Measurements from ENCODE around the gene SCN10A.
A peak's percentile ranks its signal among the peaks of the same experiment; 100 is the strongest.

SCN10A gene

GRCh38 chr3:38763569-38763968 is 52.4 kb downstream of the SCN10A start:
- DNase-seq = no peak

DNA sequence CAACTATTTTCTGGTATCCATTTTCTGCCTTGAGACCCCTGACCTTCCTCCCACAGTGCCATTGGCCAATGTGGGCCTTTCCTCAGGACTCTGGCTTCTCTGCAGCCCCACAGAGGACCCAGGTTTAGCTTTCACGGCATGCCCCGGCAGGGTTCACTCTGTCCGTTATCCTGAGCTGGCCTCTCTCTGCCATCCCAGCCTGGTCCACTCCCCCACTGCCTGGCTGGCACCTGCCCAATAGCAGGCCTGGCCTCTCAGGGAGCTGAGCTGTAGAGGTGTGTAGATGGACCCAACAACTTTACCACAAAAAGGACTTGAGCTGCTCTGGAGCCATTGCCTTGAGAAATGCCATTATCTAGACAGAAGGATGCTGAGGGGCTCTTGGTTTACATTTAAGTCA is 57.5 kb downstream of the SCN10A start:
- no peak for DNase-seq

DNA sequence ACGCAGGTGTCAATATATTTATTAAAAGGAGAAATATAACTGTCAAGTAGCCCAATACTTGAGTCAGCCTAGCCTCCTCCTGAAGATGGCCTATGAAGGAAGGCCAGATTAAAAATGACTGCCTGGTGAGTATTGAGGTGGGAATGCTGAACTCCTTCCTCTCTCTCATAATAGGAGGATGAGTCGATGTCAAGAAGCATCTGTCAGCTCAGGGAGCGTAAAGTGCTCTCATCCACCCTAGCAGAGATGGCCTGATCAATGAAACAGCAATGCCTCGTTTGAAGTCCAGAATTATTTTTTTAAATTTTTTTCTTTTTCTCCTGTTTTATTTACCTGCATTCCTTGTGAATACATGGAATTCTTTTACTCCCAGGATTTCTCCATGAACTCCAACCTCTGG is 58.3 kb downstream of the SCN10A start:
- DNase-seq = no peak

DNA sequence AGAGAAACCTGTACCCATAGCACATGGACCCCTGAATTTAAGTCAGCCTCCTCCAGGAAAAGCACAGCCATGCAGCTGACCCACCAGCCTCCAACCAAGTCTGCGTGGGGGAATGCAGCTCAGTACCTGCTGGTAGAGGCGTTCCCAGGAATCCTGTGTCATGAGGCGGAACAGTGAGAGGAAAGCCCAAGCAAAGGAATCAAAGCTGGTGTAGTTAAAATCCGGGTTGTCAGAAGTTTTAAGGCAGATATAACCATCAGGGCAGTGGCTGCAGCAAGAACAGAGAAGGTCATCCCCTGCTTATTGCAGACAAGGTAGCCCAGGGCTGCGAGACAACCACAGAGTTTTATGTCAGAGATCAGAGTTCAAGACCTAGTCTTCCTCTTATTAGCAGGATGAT is 59.1 kb downstream of the SCN10A start:
- no peak for DNase-seq

GRCh38 chr3:38755130-38755529 is 60.9 kb downstream of the SCN10A start:
- DNase-seq = no peak

DNA sequence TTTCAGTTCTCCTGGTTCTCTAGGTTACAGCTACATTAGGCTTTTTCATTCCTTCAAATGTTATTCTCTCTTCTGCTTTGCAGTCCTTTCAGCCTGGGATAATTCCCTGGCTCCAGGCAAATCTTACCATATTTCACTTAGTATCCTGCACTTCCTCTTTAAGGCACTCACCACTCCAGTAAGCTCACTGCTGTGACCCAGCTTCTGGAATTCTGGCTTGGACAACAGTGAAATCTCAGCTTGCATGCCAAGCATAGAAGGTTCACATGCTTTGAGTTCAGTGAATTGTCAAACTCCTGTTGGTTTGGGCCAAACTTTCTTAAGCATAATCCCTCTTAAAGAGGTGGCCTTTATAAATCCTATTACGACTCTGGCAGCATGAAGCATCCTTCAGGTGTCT is 69.4 kb downstream of the SCN10A start:
- no peak for DNase-seq

- no peak for DNase-seq
Measured at GRCh38 chr3:38743043-38743442, 73.0 kb downstream of the SCN10A start.

GRCh38 chr3:38742550-38742949 is 73.5 kb downstream of the SCN10A start:
- DNase-seq = no peak

GRCh38 chr3:38740537-38740936 is 75.5 kb downstream of the SCN10A start:
- no peak for DNase-seq

DNA sequence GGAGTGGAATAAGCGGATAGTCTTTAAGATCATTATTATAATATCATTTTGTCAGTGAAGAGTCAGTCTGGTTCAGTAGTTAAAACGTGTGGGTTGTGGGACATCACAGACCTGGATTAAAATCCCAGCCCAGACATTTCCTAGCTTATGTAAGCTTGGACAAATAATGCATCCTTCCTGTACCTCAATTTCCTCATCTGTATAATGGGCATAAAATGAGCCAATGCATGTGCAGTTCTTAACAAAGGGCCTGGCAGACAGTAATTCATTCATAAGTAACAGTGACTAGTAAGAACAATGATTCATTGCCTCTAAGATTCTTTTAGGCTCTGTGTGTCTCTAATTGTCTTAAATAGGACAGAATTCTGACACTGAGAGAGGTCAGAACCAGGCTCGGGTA is 76.1 kb downstream of the SCN10A start:
- no peak for DNase-seq

DNA sequence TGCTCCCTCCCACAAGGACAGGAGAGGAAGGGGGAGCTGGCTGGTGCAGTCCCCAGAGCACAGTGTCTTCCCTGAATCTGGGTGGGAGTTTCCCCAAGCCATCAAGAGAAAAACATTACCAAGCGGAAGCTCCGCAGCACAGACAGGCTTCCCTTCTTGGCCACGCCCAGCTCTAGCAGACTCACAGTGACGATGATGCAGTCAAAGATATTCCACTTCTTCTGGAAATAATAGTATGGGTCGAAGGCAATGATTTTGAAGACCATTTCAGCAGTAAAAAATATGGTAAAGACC is 76.7 kb downstream of the SCN10A start:
- DNase-seq = no peak

DNA sequence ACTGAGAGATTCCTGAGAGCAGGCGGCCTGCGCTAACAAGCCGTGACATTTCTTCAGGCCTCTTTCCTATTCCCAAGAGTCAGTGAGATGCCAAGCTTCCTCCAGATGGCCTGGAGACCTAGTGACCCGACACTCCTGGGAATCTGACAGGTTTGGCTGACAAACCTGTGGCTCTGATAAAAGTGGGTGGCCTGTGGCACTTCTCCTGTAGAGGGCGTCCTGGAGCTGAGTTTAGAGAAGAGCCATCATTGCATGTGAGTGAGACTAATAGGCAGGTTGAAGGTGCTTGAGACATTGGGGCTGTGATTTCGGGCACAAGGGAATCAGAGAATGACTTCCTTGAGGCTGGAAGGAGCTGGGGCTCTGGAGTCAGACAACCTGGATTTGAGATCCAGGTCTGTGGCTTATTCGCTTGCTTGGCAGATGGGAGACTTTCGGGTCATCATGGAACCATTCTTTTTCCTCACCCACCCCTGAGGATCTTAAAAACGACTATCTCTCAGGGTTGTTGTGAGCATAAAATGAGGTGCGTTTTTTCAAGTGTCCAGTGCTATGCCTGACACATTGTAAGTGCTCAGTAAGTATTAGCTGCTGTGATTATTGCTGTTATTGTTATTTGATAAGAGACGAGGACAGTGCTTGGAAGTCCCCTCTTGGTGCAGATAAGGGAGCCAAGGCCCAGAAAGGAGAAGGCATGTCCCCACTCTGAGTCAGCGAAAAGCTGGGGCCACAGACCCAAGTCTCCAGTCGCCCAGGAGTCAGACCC is 77.2 kb downstream of the SCN10A start:
- DNase-seq = peak; percentile 68

GRCh38 chr3:38731522-38731921 is 84.5 kb downstream of the SCN10A start:
- no peak for DNase-seq

DNA sequence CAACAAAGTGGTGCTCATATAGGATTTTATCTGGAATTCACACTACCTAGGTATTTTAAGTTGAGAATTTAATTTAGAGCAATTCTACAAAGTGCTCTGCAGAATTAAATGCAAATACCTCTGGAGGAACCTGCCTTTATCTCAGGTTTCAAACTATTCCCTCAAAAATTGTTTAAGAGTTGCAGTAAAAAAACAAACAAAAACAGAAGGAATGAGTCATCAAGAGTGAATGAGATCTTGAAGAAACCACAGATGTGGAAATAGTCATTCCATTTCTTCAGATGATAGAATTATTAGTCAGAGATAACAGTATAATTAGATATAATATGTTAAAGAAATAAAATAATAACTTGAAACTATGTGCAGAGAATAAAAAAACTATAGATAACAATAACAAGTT is 85.7 kb downstream of the SCN10A start:
- DNase-seq = no peak

GRCh38 chr3:38728008-38728407 is 88.0 kb downstream of the SCN10A start:
- no peak for DNase-seq

DNA sequence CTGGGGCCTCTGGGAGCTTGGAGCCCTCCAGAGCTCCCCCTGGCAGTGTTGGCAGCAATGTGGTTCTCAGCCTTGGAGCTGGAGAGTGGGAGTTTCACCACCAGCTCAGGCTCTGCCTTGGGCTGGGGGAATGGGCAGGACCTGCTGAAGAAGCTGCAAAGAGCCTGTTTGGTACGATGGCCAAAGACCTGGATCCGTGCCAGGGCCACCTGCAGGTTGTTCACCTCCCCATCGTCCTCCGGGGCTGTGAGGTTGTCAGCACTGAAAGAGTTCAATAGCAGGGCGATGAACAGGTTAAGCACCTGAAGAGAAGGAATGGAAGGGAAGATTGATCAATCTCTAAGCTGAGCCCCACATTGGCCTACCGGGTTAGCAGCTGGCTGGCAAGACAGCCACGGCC is 89.3 kb downstream of the SCN10A start:
- DNase-seq = no peak

GRCh38 chr3:38725726-38726419 is 90.1 kb downstream of the SCN10A start:
- peak; percentile 82 for DNase-seq

DNA sequence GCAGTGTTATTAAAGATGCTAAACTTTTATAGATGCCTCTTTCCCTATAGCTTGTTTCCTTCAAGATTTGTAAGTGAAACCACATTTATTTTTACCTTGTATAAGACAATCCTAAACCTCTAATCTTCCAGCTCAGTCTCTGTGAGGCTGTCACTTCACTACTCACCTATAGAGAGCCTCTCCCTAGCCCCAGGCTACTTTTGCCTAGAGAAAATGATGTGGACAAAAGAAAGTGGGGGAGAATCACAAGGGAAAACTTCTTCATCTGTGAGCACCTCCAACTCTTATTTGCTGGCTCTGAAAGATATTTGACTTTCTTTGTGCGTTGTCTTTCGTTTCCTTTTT is 91.7 kb downstream of the SCN10A start:
- no peak for DNase-seq

GRCh38 chr3:38723569-38724391 is 92.2 kb downstream of the SCN10A start:
- DNase-seq = peak; percentile 96

DNA sequence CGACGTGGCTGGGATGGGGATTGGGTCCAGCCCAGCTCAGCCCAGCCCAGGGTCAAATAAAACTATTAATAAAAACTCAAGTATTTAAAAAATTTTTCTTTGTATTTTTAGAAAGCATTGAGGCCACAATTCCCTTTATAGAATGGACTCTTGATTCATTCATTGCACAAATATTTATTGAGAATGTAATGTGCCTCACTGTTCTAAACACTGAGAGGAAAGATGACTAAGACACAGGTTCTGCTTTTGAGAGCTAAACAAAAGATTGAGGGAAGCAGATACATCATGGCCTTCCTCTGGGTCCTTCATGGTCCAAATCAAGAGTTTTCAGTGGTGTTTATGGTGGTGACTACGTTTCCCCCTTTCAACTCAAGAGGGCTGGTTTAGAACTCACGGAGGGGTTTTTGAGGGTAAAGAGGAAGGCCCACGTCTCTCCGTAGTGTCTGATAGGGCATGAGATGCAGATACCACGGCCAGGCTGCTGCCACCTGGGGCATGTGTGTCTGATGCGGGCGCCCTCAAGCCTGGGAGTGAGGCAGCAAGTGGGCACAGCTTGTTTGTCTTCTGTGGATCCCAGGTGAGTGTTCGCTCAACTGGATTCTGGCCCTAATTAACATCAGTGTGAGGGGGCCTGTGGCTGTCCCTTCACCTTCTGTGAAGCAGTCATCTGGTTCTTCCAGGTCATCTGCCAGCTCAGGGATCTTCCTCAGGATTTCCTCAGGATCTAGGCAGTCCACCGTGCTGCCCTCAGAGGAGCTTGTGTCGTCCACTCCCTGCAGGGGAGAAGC is 93.0 kb downstream of the SCN10A start:
- DNase-seq = no peak

DNA sequence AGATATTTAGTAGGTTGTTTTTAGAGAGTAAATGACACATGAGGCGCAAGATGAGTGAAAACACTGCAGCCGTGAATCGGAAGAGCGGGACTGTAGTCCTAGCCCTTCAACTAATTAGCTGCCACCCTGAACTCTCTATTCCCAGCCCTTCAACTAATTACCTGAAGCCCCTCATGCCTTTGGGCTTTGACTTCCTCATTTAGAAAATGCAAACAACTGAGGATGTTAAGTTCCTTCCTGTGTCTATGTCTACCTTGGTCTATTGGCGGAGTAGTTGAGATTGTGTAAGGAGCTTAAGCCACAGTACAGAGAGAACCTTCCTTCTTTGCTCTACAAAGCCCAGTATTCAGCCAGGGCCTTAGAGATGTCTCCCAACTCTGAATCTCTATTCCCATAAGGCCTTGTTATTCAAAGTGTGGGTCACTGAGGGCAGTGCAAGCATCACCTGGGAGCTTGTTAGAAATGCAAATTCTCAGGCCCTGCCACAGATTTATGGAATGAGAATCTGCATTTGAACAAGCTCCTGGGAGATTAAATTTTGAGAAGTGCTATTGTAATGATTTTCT is 94.7 kb downstream of the SCN10A start:
- DNase-seq = no peak

DNA sequence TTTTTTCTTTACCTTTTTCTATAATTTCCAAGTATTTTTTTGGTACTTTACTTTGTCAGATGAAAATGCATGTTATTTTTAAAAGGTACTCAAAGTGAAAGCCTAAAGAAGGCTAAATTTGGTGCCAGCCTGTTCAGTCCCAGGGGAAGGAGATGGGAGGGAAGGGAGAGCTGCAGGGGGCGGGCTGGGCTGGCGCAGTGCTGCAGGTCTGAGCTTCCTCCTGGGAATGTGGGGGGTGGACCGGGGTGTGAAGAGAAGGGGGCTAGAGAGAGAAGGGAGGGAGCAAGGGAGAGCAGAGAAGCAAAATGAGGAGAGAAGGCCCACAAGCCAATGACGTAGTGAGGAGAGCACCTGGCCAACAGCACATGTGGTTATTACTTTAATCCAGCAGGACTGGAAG is 95.6 kb downstream of the SCN10A start:
- DNase-seq = no peak

All from hematopoietic multipotent progenitor cell treated with erythropoietin and hydrocortisone succinate and interleukin-3 and kit ligand, for 8 days (in vitro differentiated cells).